GM21717 (cell line): ENCODE results near the gene RPL10A.

Experiments
- ATAC-seq: cut with Tn5 transposase; IDR thresholded peaks from one replicate; pipeline ENCODE4 v1.9.1; 2021; ENCODE audit warnings: mild to moderate bottlenecking, moderate library complexity; ENCODE audit not compliant: unreplicated experiment

The RPL10A gene

GRCh38 chr6:35474131-35474941, 6.1 kb downstream of the RPL10A start:
- no peak for ATAC-seq

- ATAC-seq, result no peak
These were observed 6.9 kb downstream of the RPL10A start for GRCh38 chr6:35474942-35475570.

GRCh38 chr6:35475573-35475972, 7.4 kb downstream of the RPL10A start:
- no peak for ATAC-seq

GRCh38 chr6:35476004-35476403, 7.8 kb downstream of the RPL10A start:
- no peak for ATAC-seq

GRCh38 chr6:35477028-35477427, 8.8 kb downstream of the RPL10A start:
- ATAC-seq, result no peak

GRCh38 chr6:35477551-35478179, 9.5 kb downstream of the RPL10A start:
- no peak for ATAC-seq

- ATAC-seq, result no peak
These were observed 10.1 kb downstream of the RPL10A start for GRCh38 chr6:35478259-35478658.

- ATAC-seq, result no peak
These were observed 12.0 kb downstream of the RPL10A start for GRCh38 chr6:35480176-35480575.

- ATAC-seq, result no peak
These were observed 13.0 kb downstream of the RPL10A start for GRCh38 chr6:35481226-35481625.

GRCh38 chr6:35483062-35483461, 14.9 kb downstream of the RPL10A start:
- ATAC-seq, result no peak

- no peak for ATAC-seq
These were observed 15.3 kb downstream of the RPL10A start for GRCh38 chr6:35483490-35483889.

- no peak for ATAC-seq
These were observed 15.9 kb downstream of the RPL10A start for GRCh38 chr6:35483893-35484645.

GRCh38 chr6:35484921-35485392, 16.8 kb downstream of the RPL10A start:
- no peak for ATAC-seq

- ATAC-seq, result no peak
These were observed 17.2 kb downstream of the RPL10A start for GRCh38 chr6:35485402-35485877.

- ATAC-seq, result no peak
These were observed 18.1 kb downstream of the RPL10A start for GRCh38 chr6:35486005-35486925.

GRCh38 chr6:35487658-35488516, 19.7 kb downstream of the RPL10A start:
- ATAC-seq, result no peak

GRCh38 chr6:35488517-35488862, 20.3 kb downstream of the RPL10A start:
- no peak for ATAC-seq

GRCh38 chr6:35489066-35489465, 20.9 kb downstream of the RPL10A start:
- ATAC-seq, result no peak
